ENCODE results near the gene MSANTD3.

MSANTD3 gene

GRCh38 chr9:100466171-100466828 is 39.4 kb downstream of the MSANTD3 start:
- no peak for DNase-seq

DNA sequence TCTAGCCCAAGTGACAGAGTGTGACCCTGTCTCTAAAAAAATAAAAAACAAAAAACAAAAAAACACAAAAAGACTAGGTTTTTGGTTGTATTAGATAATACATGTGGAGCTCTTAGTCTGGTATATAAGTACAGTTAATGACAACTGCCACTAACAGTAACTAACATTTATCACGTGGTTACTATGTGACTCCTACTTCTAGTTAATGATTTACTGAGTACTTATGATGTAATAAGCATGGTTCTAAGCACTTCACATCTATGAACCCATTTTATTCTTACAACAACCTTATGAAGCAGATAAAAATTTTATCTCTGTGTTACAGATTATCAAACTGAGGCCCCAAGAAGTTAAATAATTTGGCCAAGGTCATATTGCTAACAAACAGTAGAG is 39.9 kb downstream of the MSANTD3 start:
- no peak for DNase-seq

DNA sequence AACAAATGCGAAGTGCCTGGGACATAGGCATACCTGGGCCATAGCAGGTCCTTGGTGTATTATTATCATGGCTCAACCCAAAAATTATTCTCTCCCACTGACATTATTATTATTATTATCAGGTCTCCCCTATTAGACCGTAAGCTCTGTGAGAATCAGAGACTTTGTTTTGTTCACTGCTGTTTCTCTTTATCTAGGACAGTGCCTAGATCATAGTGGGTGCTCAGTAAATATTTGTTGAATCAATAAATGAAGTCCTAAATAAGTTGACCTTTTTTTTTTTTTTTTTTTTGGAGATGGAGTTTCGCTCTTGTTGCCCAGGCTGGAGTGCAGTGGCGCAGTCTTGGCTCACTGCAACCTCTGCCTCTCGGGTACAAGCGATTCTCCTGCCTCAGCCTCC is 41.1 kb downstream of the MSANTD3 start:
- no peak for DNase-seq

DNA sequence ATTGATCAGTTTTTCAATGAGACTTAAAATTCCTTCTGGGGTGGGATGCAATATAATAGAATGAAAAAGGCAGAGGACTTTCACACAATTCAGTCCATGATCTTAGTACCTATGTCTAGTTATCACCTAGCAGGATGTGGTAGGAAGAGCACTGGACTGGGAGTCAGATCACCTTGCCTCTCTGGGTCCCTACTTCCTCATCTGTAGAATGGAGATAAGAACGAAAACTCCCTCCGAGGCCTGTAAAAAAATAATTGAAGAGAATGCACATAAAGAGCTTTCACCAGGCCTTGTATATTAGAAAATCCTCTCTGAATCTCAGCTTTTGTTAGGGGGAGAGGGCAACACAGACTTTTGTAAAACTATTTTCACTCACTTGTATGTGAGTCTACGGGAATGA is 45.3 kb downstream of the MSANTD3 start:
- DNase-seq = no peak

DNA sequence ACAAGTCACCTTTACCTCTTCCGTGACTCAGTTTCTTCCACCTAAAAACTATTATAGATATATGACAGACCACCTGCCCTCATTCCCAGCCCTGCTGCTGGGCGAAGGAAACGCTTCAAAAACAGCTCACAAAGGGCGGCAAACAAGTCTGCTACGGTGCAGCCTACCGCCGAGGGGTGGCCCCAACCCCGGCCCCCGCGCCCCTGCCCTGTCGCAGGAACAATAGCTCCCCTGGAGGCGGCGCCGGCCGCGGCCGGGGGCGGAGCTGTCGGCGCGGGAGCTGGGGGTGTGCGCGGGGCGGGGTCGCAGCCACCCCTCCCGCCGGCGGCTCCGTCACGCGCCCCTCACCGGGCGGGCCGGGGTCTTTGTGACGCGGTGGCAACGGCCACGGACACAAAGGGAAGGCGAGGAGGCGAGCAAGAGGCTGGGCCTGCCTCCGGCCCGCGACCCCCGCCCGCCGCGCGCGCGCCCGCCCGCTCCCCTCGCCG is 45.9 kb downstream of the MSANTD3 start, which contains the start of gene TMEFF1:
TMEFF1 (plus strand) TSS at position 362 of the 488 bp plus-strand sequence. CDS start 396 bp downstream, outside the sequence.
- DNase-seq = peak; percentile 28

DNA sequence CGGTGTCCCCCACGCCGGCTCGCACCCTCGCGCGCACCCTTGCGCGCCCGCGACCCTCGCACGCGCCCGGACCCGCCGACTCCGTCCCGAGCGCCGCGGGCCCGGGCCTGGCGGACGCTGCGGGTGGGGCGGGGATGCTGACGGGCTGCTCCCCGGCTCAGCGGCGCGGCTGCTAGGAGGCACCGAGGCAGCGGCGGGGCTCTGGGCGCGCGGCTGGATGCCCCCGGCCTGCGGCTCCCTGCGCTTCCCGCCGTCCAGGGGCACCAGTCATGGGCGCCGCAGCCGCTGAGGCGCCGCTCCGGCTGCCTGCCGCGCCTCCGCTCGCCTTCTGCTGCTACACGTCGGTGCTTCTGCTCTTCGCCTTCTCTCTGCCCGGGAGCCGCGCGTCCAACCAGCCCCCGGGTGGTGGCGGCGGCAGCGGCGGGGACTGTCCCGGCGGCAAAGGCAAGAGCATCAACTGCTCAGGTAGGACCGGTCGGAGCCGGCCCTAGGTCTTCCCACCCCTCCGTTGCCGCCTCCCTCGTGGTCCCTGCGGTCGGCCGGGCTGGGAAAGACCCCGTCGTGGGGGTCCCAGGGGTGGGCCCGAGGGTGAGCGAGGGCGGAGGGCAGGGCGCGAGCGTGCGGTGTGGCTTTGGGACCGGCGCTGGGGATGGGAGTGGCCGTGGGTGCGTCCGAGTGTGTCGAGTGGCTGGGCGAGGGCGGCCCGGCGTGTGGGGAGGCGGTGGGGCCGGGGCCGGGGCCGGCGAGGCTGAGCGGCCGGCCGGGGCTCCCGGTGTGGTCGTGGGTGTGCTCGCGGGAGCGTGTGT is 46.5 kb downstream of the MSANTD3 start:
- peak; percentile 2 for DNase-seq

DNA sequence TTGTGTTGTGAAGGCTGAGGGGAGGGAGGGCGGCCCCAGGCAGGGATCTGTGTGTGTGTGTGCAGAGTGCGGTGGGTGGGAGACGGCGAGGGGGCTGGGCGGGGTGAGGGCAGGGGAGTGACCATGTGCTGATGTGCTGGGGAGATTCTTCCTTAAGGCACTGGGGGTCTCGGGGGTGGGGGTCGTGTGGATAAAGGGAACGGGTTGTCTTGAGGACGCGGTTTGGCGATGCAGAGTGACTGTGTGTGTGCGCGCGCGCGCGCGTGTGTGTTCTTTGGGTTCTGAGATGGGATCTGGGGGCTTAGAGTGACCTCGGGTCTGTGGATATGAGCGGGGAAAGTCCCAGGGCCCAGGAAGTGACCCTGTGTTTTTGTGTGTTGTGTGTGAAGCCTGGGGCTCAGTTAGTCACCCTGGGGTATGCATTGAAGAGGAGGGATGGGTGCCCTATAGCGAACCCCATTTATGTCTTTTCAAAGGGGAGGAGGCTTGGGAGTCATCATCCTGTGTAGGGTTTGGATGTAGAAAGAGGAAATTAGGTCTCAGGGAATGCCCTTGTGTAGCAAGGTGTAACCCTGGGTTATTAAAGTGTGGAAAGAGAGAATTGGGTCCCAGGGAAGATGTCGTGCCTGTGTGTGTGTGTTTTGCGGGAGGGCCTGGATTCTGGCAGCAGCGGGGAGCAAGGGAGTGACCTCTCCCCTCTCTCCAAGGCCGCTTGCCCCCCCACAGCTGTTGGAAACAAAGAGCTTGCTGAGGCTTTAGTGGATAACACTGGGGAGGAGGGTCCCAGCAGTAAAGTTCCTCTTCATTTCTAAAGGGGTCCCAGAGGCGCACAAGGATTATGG is 47.4 kb downstream of the MSANTD3 start:
- DNase-seq = no peak

- DNase-seq = no peak
Measured at GRCh38 chr9:100474924-100475276, 48.0 kb downstream of the MSANTD3 start.

DNA sequence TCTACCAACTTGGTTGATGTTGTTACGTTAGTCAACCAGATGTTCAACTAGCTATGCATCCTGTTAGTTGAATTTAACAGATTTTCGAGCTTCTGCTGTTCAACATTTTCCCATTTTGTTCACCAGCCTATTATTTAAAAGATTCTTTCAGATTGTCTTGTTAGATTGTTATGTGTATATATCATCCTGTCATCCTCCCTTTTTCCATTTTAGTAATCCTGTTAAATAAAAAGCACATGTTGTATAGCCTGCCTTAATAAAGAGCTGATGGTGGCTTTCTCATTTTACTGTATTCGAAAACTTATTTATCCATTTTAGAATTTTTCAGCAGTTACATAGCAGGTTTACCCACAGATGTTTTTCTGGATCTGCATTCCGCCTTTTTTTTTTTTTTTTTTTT is 50.3 kb downstream of the MSANTD3 start:
- DNase-seq = no peak

GRCh38 chr9:100478192-100478591 is 51.2 kb downstream of the MSANTD3 start:
- no peak for DNase-seq

GRCh38 chr9:100479820-100480219 is 52.9 kb downstream of the MSANTD3 start:
- no peak for DNase-seq

DNA sequence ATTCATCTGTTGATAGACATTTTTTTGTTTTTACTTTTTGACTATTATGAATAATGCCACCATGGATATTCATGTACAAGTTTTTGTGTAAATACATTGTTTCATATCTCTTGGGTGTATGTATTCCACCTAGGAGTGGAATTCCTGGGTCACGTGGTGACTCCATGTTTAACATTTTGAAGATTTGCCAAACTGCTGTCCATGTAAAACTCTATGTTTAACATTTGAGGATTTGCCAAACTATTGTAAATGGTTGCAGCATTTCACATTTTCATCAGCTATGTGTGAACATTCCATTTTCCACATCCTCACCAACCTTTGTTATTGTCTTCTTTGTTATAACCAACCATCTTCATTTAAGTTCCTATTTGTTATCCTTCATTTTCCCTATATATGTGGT is 58.3 kb downstream of the MSANTD3 start:
- DNase-seq = no peak

DNA sequence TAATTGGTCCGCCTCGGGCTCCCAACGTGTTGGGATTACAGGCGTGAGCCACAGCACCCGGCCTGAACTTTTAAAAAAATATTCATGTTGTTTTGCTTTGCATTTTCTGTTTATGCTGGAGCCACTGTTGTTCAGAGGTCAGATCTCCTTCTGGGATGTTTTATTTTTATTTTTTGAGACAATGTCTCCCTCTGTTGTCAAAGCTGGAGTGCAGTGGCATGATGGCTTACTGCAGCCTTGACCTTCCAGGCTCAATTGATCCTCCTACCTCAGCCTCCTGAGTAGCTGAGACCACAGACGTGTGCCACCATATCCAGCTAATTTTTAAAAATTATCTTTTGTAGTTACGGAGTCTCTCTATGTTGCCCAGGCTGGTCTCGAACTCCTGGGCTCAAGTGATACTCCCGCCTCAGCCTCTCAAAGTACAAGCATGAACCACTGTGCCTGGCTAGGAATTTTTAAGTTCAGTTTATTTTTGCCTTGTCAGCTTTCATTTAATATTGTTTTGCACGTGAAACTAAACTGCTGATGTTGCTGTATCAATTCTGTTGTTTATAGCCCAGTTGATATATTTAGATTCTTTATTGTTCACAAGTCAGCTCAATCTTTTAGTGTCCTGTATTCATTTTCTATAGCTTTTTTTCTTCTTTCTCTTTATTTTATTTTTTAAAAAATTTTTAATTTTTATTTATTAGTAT is 59.7 kb downstream of the MSANTD3 start:
- no peak for DNase-seq

DNA sequence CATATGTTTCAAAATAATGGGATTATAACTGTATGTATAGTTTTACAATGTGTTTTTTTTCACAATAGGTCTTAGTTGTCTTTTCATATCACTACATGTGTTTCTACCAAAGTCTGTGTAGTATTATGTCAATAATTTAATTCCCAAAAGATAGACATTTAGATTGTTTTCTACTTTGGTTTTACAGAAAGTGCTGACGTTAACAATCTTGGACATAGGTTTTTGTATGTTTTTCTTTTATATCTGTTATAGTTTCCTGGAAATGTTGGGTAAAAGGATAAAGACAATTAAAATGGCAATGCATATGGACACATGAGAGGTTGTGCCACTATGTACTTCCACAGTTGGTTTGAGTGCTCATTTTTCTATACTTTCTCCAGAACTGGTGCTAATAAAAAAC is 61.2 kb downstream of the MSANTD3 start:
- DNase-seq = no peak

DNA sequence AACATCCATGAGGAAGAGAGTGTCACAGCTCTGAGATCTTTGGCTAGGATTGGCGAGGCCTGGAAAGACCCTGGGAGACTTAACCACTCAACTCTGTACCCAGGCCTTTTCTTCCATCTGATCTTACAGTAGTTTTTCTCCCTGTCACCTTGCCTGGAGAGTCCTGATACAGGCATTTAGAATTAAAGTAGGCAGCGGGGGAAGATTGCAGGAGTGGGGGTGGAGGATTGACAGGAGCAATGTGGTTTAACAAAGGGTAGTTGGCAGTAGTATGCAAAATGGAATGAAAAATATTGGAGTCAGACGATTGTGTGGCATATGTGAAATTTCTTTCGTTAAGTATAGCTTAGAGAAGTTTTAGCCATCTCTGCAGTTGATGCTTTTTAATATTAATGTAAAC is 62.9 kb downstream of the MSANTD3 start:
- no peak for DNase-seq

DNA sequence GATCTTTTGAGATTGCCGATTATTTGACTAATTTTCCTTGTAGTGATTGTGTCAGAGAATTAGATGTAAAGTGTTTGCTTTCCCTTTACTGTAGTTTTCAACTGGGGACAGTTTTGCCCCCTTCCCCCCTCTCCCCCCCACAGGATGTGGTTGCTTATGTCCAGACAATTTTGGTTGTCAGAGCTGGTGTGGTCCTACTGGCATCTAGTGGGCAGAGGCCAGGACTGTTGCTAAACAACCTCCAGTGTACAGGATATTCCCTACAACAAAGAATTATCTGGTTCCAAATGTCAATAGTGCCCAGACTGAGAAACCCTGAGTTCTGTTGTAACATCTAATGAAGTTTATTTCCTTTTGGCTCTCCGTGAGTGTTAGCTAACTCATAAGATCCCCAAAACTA is 66.0 kb downstream of the MSANTD3 start:
- no peak for DNase-seq

DNA sequence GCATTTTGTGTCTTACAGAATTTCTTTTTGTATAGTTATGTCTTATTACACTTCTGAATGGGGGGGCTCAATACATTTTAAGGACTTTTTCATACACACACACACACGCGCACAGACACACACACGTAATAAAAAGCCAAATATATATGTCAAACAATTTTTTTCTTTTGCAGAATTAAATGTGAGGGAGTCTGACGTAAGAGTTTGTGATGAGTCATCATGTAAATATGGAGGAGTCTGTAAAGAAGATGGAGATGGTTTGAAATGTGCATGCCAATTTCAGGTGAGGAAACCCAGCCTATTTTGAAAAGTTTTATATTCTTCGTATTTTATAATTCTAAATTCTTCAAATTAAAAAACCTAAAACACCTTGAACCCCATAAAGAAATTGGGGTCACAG is 71.6 kb downstream of the MSANTD3 start:
- no peak for DNase-seq

- no peak for DNase-seq
Measured at GRCh38 chr9:100499460-100499859, 72.5 kb downstream of the MSANTD3 start.

DNA sequence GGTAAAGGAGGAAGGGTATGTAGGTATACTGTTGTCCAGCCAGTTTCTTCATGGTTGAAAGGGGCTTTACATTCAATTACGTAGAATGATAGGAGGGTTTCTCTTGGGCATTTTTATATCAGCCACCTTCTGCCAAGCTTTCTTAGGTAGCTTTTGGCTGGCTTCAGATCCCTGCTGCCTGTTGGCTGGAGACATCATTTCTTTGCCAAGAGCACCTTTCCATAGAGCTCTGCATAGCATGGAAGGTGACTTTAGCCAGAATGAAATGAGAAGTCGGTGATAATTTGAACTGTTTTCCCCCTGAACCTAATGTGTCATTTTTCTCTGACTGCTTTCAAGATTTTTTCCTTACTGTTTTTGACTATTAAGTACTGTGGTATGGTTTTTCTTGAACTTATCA is 72.9 kb downstream of the MSANTD3 start:
- no peak for DNase-seq

Measured in CD4-positive, alpha-beta T cell treated with Interleukin-21 for 1 hour (primary cell).